HCT116 (cell line): ENCODE measurements around the gene ZNF148. TPM values are rescaled to one million over a fixed set of nuclear protein-coding genes. Genes with fewer than 3 reads are reported as not detected.

ENCODE experiments used
- ATAC-seq: fragments of 200-7000 bp; cut with Tn5 transposase; 2 replicates; pipeline ENCODE4 v1.9.1; 2020; ENCODE audit warnings: mild to moderate bottlenecking, moderate library complexity
- BruUV-seq: library from RNA; stranded (reverse); fragments of 400-500 nt; replicated peaks from 2 replicates; lab custom pipeline; 2021; lab: Mats Ljungman, UMichigan
- CTCF ChIA-PET: fragments of 300-600 bp; sonication (Branson Sonifier 250); formaldehyde crosslinking; loops from one replicate; lab custom pipeline; 2021; ENCODE audit warnings: antibody characterized with exemption; lab: Charles Lee
- POLR2A ChIA-PET: fragments of 300-600, 350-600 bp; sonication (Branson Sonifier 250); formaldehyde crosslinking; loops from one replicate; lab custom pipeline; 2021; ENCODE audit warnings: antibody characterized with exemption; lab: Charles Lee
- RAD21 ChIA-PET, 2 experiments: fragments of 300-600 bp; sonication (Branson Sonifier 250); formaldehyde crosslinking; loops; one replicate each; lab custom pipeline; 2023; ENCODE audit warnings: low total read pairs in 2 of 2; ENCODE audit not compliant: uncharacterized antibody in 2 of 2, unreplicated experiment in 2 of 2, low non-redundant PET in 1 of 2; lab: Charles Lee
- DNase-seq: peaks from one replicate; pipeline ENCODE4 v3.0.0-alpha.2; 2010; ENCODE audit warnings: low read depth, low spot score
- H2AFZ ChIP-seq: fragments of 200-600 bp; shearing (Covaris generic), sonication (generic); 2 replicates; pipeline ENCODE4 v1.6.1; 2017; ENCODE audit warnings: low read depth, mixed run types, mixed read lengths, antibody characterized with exemption, low read length; ENCODE audit not compliant: poor library complexity, severe bottlenecking
- H3K27ac ChIP-seq: 2 replicates; pipeline ENCODE4 v1.5.1; 2012; ENCODE audit warnings: low read depth, low read length
- H3K27me3 ChIP-seq: fragments of 200-600 bp; sonication (generic); 2 replicates; pipeline ENCODE4 v1.6.1; 2016; ENCODE audit warnings: mixed run types, low read length, mixed read lengths; ENCODE audit not compliant: insufficient read depth
- H3K36me3 ChIP-seq, 2 experiments: fragments of 200-500 bp in 1 of 2; fragments of 200-600 bp in 1 of 2; sonication (Bioruptor generic) in 1 of 2; sonication (generic) in 1 of 2; 2 replicates each; pipeline versions ENCODE4 v1.5.1 to v1.6.1; 2014 to 2016; ENCODE audit warnings: low read length in 2 of 2, inconsistent platforms in 1 of 2, mixed read lengths in 1 of 2, mixed run types in 1 of 2; ENCODE audit not compliant: insufficient read depth in 2 of 2, control insufficient read depth in 1 of 2
- H3K4me1 ChIP-seq, 2 experiments: fragments of 200-600 bp in 1 of 2; sonication (generic) in 1 of 2; 2 replicates each; pipeline versions ENCODE4 v1.5.1 to v1.6.1; 2012 to 2017; ENCODE audit warnings: low read length in 2 of 2, inconsistent platforms in 1 of 2, mild to moderate bottlenecking in 1 of 2, mixed read lengths in 1 of 2, mixed run types in 1 of 2, moderate library complexity in 1 of 2; ENCODE audit not compliant: insufficient read depth in 2 of 2, control insufficient read depth in 1 of 2
- H3K4me2 ChIP-seq: fragments of 200-600 bp; sonication (generic); 2 replicates; pipeline ENCODE4 v1.6.1; 2017; ENCODE audit warnings: mixed run types, low read length, mixed read lengths
- H3K4me3 ChIP-seq, 2 experiments: fragments of 200-600 bp in 1 of 2; sonication (generic) in 1 of 2; replicated peaks in 1 of 2; 2 replicates each; pipeline ENCODE4 v1.5.1; 2011 to 2016; ENCODE audit warnings: low read length in 2 of 2, control low read depth in 1 of 2, low read depth in 1 of 2, mild to moderate bottlenecking in 1 of 2, mixed read lengths in 1 of 2, mixed run types in 1 of 2
- H3K79me2 ChIP-seq: fragments of 200-600 bp; sonication (generic); 2 replicates; pipeline ENCODE4 v1.6.1; 2017; ENCODE audit warnings: mild to moderate bottlenecking, mixed run types, low read length, moderate library complexity, mixed read lengths; ENCODE audit not compliant: insufficient read depth
- H3K9ac ChIP-seq: fragments of 200-600 bp; sonication (generic); 2 replicates; pipeline ENCODE4 v1.6.1; 2016; ENCODE audit warnings: low read length, mixed read lengths
- H3K9me2 ChIP-seq: fragments of 200-600 bp; sonication (generic), shearing (Covaris generic); 2 replicates; pipeline ENCODE4 v1.6.1; 2017; ENCODE audit warnings: mixed run types, mild to moderate bottlenecking, moderate library complexity; ENCODE audit not compliant: insufficient read depth
- H3K9me3 ChIP-seq, 2 experiments: fragments of 200-500 bp in 1 of 2; fragments of 200-600 bp in 1 of 2; sonication (Bioruptor generic) in 1 of 2; sonication (generic) in 1 of 2; 2 replicates each; pipeline ENCODE4 v1.6.1; 2014 to 2017; ENCODE audit warnings: low read length in 2 of 2, mixed read lengths in 2 of 2, inconsistent platforms in 1 of 2, low read depth in 1 of 2, mild to moderate bottlenecking in 1 of 2, mixed run types in 1 of 2, moderate library complexity in 1 of 2; ENCODE audit not compliant: control insufficient read depth in 1 of 2, insufficient read depth in 1 of 2
- H4K20me1 ChIP-seq: fragments of 200-600 bp; sonication (generic), shearing (Covaris generic); 2 replicates; pipeline ENCODE4 v1.6.1; 2017; ENCODE audit warnings: mixed run types, mild to moderate bottlenecking, moderate library complexity; ENCODE audit not compliant: insufficient read depth
- ATF3 ChIP-seq: IDR thresholded peaks from 2 replicates; pipeline ENCODE4 v1.6.1; 2012
- CTCF ChIP-seq, 3 experiments: fragments of 200-600 bp in 1 of 3; sonication (generic) in 1 of 3; IDR thresholded peaks in 2 of 3; conservative IDR thresholded peaks in 1 of 3; 2 replicates each; pipeline ENCODE4 v1.5.1; 2012 to 2017; ENCODE audit warnings: low read depth in 2 of 3, low read length in 2 of 3, antibody characterized with exemption in 1 of 3, borderline replicate concordance in 1 of 3, control low read depth in 1 of 3, mild to moderate bottlenecking in 1 of 3, mixed read lengths in 1 of 3, mixed run types in 1 of 3, moderate library complexity in 1 of 3; ENCODE audit not compliant: insufficient read depth in 1 of 3
- EGR1 ChIP-seq: IDR thresholded peaks from 2 replicates; pipeline ENCODE4 v1.6.1; 2012; ENCODE audit warnings: low read depth
- EZH2phosphoT487 ChIP-seq: fragments of 200-600 bp; IDR thresholded peaks from 2 replicates; pipeline ENCODE4 v1.6.1; 2018; ENCODE audit warnings: antibody characterized with exemption, borderline replicate concordance
- POLR2AphosphoS5 ChIP-seq: IDR thresholded peaks from 2 replicates; pipeline ENCODE4 v1.6.1; 2011; ENCODE audit warnings: mild to moderate bottlenecking, low read depth, low read length, moderate library complexity
- REST ChIP-seq: IDR thresholded peaks from 2 replicates; pipeline ENCODE4 v1.6.1; 2012; ENCODE audit warnings: low read depth
- SIN3A ChIP-seq: IDR thresholded peaks from 2 replicates; pipeline ENCODE4 v1.6.1; 2012; ENCODE audit warnings: low read depth
- SP1 ChIP-seq: IDR thresholded peaks from 2 replicates; pipeline ENCODE4 v1.6.1; 2012; ENCODE audit warnings: low read depth
- SRF ChIP-seq: IDR thresholded peaks from 2 replicates; pipeline ENCODE4 v1.6.1; 2012; ENCODE audit warnings: low read depth
- TCF7L2 ChIP-seq: IDR thresholded peaks from 2 replicates; pipeline ENCODE4 v1.7.0; 2011; ENCODE audit warnings: borderline replicate concordance, inconsistent platforms; ENCODE audit not compliant: insufficient read depth, insufficient read length; ENCODE audit errors: extremely low read depth
- ZBTB33 ChIP-seq: IDR thresholded peaks from 2 replicates; pipeline ENCODE4 v1.6.1; 2011; ENCODE audit warnings: mild to moderate bottlenecking, low read length, moderate library complexity; ENCODE audit not compliant: insufficient replicate concordance; ENCODE audit errors: extremely low read depth
- intact Hi-C: fragments of 100-400 bp; cut with micrococcal nuclease; formaldehyde crosslinking; loops from 2 replicates; pipeline ENCODE4 v1.10.0; 2022
- total RNA-seq: library from RNA; stranded (reverse); gene quantifications from one replicate; pipeline ENCODE4 v1.2.1, GENCODE V29; 2021; ENCODE audit not compliant: unreplicated experiment

Gene ZNF148
- total RNA-seq, 1 experiment from 2014 or later, result 35.0 TPM

DNA sequence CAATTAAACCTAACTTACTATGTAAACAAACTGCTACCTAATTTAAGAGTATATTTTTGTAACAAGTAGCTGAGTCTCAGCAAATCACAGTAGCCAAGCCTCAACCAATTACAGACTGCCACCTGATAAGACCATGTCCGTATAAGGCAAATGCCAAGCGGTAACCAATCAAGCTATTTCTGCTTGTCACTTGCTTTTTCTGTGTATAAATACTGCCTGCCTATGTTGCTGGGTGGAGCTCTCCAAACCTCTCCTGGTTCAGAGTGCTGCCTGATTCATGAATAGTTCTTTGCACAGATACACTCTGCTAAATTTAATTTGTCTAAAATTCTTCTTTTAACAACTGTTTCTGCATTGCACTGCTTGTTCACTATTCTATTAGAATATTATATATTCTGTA, 42.6 kb downstream of the ZNF148 start:
- ATAC-seq, result peak; percentile 68
- no TSS peak for BruUV-seq
- Histone ChIP-seq H2AFZ (no peak overlapping the region), H3K9ac (no peak overlapping the region), H4K20me1 (peaks cover 18% of the 10 kb centered on the region; the same call in 1 of the 2 replicates), H3K79me2 (peaks cover 71% of the 10 kb centered on the region), H3K27me3 (no peaks in the 10 kb centered on the region), H3K4me1 (peaks cover 8 to 12% of the 10 kb centered on the region in 2 experiments; a peak in 2 of 4 replicates), H3K9me3 (no peaks in the 10 kb centered on the region), H3K9me2 (no peaks in the 10 kb centered on the region), H3K27ac (no peak overlapping the region), H3K4me2 (no peak overlapping the region), H3K36me3 (no peaks in the 10 kb centered on the region), H3K4me3 (no peak overlapping the region)
- ChIA-PET RAD21 (no interaction called here), CTCF (no interaction called here), POLR2A (no interaction called here)
- intact Hi-C loops, result no loop called here
- TF ChIP-seq EGR1 (no peak), SRF (peak; percentile 90)
- DNase-seq, result no peak

DNA sequence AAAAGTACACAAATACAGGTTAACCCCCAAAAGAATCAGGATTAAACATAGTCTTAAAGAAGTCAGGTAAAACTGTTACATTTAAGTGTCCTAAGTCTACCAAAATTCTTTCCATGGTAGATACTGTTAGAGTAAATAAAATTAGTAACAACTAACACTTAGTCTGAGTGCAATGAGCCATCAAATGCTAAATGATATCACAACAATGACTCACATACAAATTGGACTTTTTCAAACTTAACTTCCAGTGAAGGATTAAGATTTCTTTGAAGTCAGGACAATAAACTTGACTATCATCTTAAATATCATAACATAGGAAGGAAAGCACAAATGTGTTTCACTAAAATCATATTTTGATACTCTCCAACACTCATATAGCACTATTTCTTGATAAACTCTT, 43.9 kb downstream of the ZNF148 start:
- DNase-seq, result no peak
- ChIA-PET POLR2A (no interaction called here), RAD21 (interaction anchor here in 1 of 2 experiments (1.0 kb wide), 1 partner anchor 335 kb away, joined by 3 read pairs; no protein-coding TSS in a partner anchor), CTCF (no interaction called here)
- H3K36me3 ChIP-seq, result no peaks in the 10 kb centered on the region
- no TSS peak for BruUV-seq
- no peaks in the 10 kb centered on the region for H3K9me3 ChIP-seq
- no peak overlapping the region for H3K4me2 ChIP-seq
- H3K27me3 ChIP-seq, result no peaks in the 10 kb centered on the region
- H3K27ac ChIP-seq, result no peak overlapping the region
- H4K20me1 ChIP-seq, result peaks cover 18% of the 10 kb centered on the region; the same call in 1 of the 2 replicates
- H3K4me3 ChIP-seq, result no peak overlapping the region
- H3K4me1 ChIP-seq, result peaks cover 8 to 12% of the 10 kb centered on the region in 2 experiments; a peak in 2 of 4 replicates
- H3K9me2 ChIP-seq, result no peaks in the 10 kb centered on the region
- no peak overlapping the region for H3K9ac ChIP-seq
- peaks cover 59% of the 10 kb centered on the region for H3K79me2 ChIP-seq
- intact Hi-C loops, result no loop called here
- no peak overlapping the region for H2AFZ ChIP-seq
- no peak for ATAC-seq
- no peak for TF ChIP-seq SP1
- TF ChIP-seq TCF7L2, result no peak
- no peak for TF ChIP-seq ZBTB33
- no peak for TF ChIP-seq POLR2AphosphoS5
- no peak for TF ChIP-seq ATF3
- TF ChIP-seq EZH2phosphoT487, result no peak
- TF ChIP-seq SRF, result no peak
- TF ChIP-seq CTCF (IDR thresholded peaks at IDR 0.05 in 2 of 3, conservative IDR thresholded peaks at IDR 0.05 in 1 of 3; ENCODE audit: borderline replicate concordance in 1 of 3, insufficient read depth in 1 of 3, low read depth in 2 of 3, low read length in 2 of 3), result no peak
- TF ChIP-seq SIN3A, result no peak
- no peak for TF ChIP-seq EGR1
- TF ChIP-seq REST, result no peak
